Bronchial epithelial cell (primary cell): ENCODE measurements around the gene C1orf105. TPM values are rescaled to one million over a fixed set of nuclear protein-coding genes. Genes with fewer than 3 reads are reported as not detected.

Source experiments
- DNase-seq: peaks from one replicate; pipeline ENCODE4 v3.0.0-alpha.2; 2010; ENCODE audit warnings: low read depth
- FAIRE-seq: peaks from 2 replicates; lab custom pipeline; 2011; peaks lifted over from hg19 to GRCh38; lab: Jason Lieb, UNC
- H3K27me3 ChIP-seq: 2 replicates; pipeline ENCODE4 v1.5.1; 2011; ENCODE audit warnings: low read length; ENCODE audit not compliant: control insufficient read depth, insufficient read depth
- H3K36me3 ChIP-seq: 2 replicates; pipeline ENCODE4 v1.5.1; 2011; ENCODE audit warnings: low read length; ENCODE audit not compliant: control insufficient read depth, insufficient read depth
- H3K4me3 ChIP-seq: 2 replicates; pipeline ENCODE4 v1.5.1; 2011; ENCODE audit warnings: mild to moderate bottlenecking, low read depth, low read length, control low read depth
- CTCF ChIP-seq: IDR thresholded peaks from 2 replicates; pipeline ENCODE4 v1.5.1; 2011; ENCODE audit warnings: mild to moderate bottlenecking, moderate library complexity, low read length, control low read depth, inconsistent platforms; ENCODE audit not compliant: insufficient read depth, severe bottlenecking
- total RNA-seq: library from RNA; depleted of rRNA; stranded (reverse); fragments of >200 nt; gene quantifications from 2 replicates; pipeline ENCODE4 v1.2.1, GENCODE V29; 2014

Gene C1orf105
- total RNA-seq, 1 donor from 2014 or later: not detected

DNA sequence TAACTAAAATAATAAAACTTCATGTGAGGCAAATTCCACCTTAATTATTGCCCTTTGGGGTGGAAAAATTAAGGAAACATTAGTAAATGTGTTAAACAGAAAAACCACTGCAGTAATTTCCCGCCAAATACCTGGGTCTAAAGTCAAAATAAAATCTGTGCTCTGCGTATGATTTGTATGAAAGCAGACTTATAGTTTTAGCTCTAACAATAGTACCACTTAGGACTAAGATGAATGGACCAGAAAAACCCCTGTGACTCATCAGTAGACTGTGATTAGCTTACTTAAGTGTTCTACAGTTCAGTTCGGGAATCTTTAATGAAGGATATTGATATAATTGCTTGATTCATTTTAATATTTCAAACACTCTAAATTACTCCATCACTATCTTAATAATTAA is 23.3 kb upstream of the C1orf105 start:
- no peak for TF ChIP-seq CTCF
- FAIRE-seq (no peak), DNase-seq (peak; percentile 79)
- Histone ChIP-seq H3K36me3 (no peaks in the 10 kb centered on the region), H3K27me3 (no peaks in the 10 kb centered on the region), H3K4me3 (no peak overlapping the region)

- H3K4me3 ChIP-seq: no peak overlapping the region
- no peak for DNase-seq
- TF ChIP-seq CTCF: no peak
- H3K27me3 ChIP-seq: no peaks in the 10 kb centered on the region
- no peak for FAIRE-seq
- H3K36me3 ChIP-seq: no peaks in the 10 kb centered on the region
Observed at GRCh38 chr1:172397633-172398032, 22.9 kb upstream of the C1orf105 start.

GRCh38 chr1:172398193-172398592 is 22.3 kb upstream of the C1orf105 start:
- no peaks in the 10 kb centered on the region for H3K36me3 ChIP-seq
- no peak for DNase-seq
- no peak overlapping the region for H3K4me3 ChIP-seq
- H3K27me3 ChIP-seq: no peaks in the 10 kb centered on the region
- no peak for TF ChIP-seq CTCF
- FAIRE-seq: no peak

DNA sequence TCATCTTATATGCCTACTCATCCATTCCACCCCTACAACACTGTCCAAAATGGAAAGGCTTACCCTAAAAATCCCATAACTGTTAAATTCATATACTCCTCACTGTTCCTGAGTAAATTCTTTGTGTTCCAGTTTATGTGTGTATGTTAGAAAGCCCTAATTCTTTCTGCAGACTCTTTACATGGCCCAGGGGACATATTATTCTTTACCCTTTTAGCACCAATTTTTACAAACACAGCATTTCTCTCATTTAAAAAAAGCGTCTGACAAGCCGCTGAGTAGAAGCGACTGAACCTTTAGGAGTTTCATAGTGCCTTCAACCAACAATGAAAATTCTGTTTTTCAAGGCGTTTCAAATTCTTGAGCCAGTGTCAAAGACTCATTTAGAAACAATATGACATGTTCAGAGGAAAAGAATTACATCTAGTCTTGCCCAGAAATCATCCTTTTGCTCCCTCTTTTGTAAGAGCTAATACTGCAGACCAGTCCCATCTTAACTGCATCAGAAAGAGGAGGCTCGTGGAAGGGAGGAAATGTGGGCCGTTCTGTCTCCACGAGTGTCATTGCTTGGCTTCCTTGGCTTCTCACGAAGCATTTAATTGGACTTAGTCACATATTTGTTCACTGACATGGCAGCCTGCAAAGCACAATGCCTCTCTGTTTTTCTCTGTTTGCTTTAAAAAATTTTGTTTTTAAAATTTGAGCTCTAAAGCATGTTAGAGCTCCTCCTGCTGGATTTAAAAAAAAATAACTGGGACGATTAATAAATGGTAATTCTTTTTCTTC is 21.3 kb upstream of the C1orf105 start:
- DNase-seq: peak; percentile 80
- no peak overlapping the region for H3K4me3 ChIP-seq
- FAIRE-seq: no peak
- H3K36me3 ChIP-seq: no peaks in the 10 kb centered on the region
- peak; percentile 40 for TF ChIP-seq CTCF
- no peaks in the 10 kb centered on the region for H3K27me3 ChIP-seq

- no peak for TF ChIP-seq CTCF
- no peaks in the 10 kb centered on the region for H3K27me3 ChIP-seq
- no peaks in the 10 kb centered on the region for H3K36me3 ChIP-seq
- DNase-seq (no peak), FAIRE-seq (no peak)
- H3K4me3 ChIP-seq: no peak overlapping the region
Observed at GRCh38 chr1:172399756-172400721, 20.4 kb upstream of the C1orf105 start.
